ENCODE measurements around the gene METTL25. TPM values are rescaled to one million over a fixed set of nuclear protein-coding genes. Genes with fewer than 3 reads are reported as not detected.

The METTL25 gene
- total and polyA plus RNA-seq, 2 experiments from 2014 or later, result 7.6 to 14.3 TPM

- Histone ChIP-seq H3K27ac (ENCODE audit: low read depth) (no peak overlapping the region), H3K4me3 (no peak overlapping the region), H3K9me2 (ENCODE audit: insufficient read depth) (no peaks in the 10 kb centered on the region), H3K36me3 (ENCODE audit: insufficient read depth) (no peaks in the 10 kb centered on the region), H2AFZ (no peak overlapping the region), H3K79me2 (replicated peaks; ENCODE audit: insufficient read depth) (no peaks in the 10 kb centered on the region), H3K4me2 (no peak overlapping the region), H3F3A (replicated peaks; ENCODE audit: low read depth) (no peaks in the 10 kb centered on the region), H4K20me1 (replicated peaks; ENCODE audit: insufficient read depth) (no peaks in the 10 kb centered on the region), H3K27me3 (ENCODE audit: insufficient read depth) (no peaks in the 10 kb centered on the region), H3K4me1 (ENCODE audit: insufficient read depth) (0 out of 2 replicates have a peak, but pooled peaks cover 3% of the 10 kb centered on the region)
- DNase-seq (ENCODE audit: low spot score), result no peak
- H3K9me3 Mint-ChIP-seq, result no peaks in the 10 kb centered on the region
- TF ChIP-seq ZNF114 (CRISPR knock-in tag; IDR thresholded peaks at IDR 0.05), result no peak
- TF ChIP-seq, protein P1, sequence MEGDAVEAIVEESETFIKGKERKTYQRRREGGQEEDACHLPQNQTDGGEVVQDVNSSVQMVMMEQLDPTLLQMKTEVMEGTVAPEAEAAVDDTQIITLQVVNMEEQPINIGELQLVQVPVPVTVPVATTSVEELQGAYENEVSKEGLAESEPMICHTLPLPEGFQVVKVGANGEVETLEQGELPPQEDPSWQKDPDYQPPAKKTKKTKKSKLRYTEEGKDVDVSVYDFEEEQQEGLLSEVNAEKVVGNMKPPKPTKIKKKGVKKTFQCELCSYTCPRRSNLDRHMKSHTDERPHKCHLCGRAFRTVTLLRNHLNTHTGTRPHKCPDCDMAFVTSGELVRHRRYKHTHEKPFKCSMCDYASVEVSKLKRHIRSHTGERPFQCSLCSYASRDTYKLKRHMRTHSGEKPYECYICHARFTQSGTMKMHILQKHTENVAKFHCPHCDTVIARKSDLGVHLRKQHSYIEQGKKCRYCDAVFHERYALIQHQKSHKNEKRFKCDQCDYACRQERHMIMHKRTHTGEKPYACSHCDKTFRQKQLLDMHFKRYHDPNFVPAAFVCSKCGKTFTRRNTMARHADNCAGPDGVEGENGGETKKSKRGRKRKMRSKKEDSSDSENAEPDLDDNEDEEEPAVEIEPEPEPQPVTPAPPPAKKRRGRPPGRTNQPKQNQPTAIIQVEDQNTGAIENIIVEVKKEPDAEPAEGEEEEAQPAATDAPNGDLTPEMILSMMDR (conservative IDR thresholded peaks at IDR 0.05; ENCODE audit: low read depth in 2 of 2), result 0 out of 4 replicates have a peak, but pooled peaks of 1 of the 2 experiments have one; percentile 3
- TF ChIP-seq NANOG (IDR thresholded peaks at IDR 0.05; ENCODE audit: borderline replicate concordance), result no peak
- TF ChIP-seq STAT1 (IDR thresholded peaks at IDR 0.05; ENCODE audit: unreplicated experiment), result no peak
- TF ChIP-seq POLR2AphosphoS5 (IDR thresholded peaks at IDR 0.05; ENCODE audit: low read depth), result no peak
- TF ChIP-seq, protein P2, sequence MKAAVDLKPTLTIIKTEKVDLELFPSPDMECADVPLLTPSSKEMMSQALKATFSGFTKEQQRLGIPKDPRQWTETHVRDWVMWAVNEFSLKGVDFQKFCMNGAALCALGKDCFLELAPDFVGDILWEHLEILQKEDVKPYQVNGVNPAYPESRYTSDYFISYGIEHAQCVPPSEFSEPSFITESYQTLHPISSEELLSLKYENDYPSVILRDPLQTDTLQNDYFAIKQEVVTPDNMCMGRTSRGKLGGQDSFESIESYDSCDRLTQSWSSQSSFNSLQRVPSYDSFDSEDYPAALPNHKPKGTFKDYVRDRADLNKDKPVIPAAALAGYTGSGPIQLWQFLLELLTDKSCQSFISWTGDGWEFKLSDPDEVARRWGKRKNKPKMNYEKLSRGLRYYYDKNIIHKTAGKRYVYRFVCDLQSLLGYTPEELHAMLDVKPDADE (IDR thresholded peaks at IDR 0.05), result no peak
- ATAC-seq, result peak; percentile 76
- H3K4me1 Mint-ChIP-seq, result no peaks in the 10 kb centered on the region
- no peak overlapping the region for H3K4me3 Mint-ChIP-seq
- H3K36me3 Mint-ChIP-seq (ENCODE audit: low read depth), result no peaks in the 10 kb centered on the region
- H3K27ac Mint-ChIP-seq, result no peak overlapping the region
- H3K27me3 Mint-ChIP-seq (ENCODE audit: insufficient read depth, low read depth, poor library complexity), result no peaks in the 10 kb centered on the region
Measured at GRCh38 chr12:82473111-82473754, 114.9 kb downstream of the METTL25 start.

DNA sequence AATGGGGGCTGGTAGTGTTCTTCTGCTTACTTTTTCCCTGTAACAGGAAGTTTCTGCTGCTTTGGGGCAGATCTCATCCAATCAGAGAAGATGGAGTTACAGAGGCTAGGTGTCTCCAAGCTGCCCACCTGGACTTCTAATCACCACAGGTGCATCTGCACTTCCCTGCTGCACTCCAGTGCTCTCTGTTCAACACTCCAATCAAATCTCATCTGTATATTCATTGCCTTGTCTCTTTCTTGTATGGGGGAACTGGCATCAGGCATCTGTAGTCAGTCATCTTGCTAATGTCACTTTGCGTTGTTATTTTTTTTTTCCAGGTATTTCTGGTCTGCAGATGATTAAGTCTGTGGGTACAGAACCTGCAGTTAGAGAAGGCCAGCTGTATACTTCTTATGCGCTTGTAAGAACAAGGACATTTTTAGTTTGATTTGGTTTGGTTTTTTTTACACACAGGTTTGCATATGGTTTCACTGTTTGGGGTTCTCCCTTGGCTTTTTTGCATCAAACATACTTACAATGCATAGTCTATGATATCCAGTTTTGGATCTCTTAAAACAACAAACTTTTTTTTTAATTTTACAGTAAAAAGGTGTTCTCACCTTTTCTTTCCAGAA lies 116.0 kb downstream of the METTL25 start:
- H3K27ac ChIP-seq (ENCODE audit: low read depth), result no peak overlapping the region
- no peak overlapping the region for H3K4me3 Mint-ChIP-seq
- no peak overlapping the region for H3K27ac Mint-ChIP-seq
- ATAC-seq, result no peak
- no peaks in the 10 kb centered on the region for H3F3A ChIP-seq (replicated peaks; ENCODE audit: low read depth)
- H4K20me1 ChIP-seq (replicated peaks; ENCODE audit: insufficient read depth), result no peaks in the 10 kb centered on the region
- H3K4me2 ChIP-seq, result no peak overlapping the region
- no peak for DNase-seq (ENCODE audit: low spot score)
- peaks cover 8% of the 10 kb centered on the region; the same call in 1 of the 2 replicates for H3K4me1 ChIP-seq (ENCODE audit: insufficient read depth)
- no peaks in the 10 kb centered on the region for H3K27me3 Mint-ChIP-seq (ENCODE audit: insufficient read depth, low read depth, poor library complexity)
- H3K4me3 ChIP-seq, result no peak overlapping the region
- no peaks in the 10 kb centered on the region for H3K9me3 Mint-ChIP-seq
- H3K4me1 Mint-ChIP-seq, result peaks cover 2% of the 10 kb centered on the region; the same call in 2 of the 3 replicates
- H3K79me2 ChIP-seq (replicated peaks; ENCODE audit: insufficient read depth), result no peaks in the 10 kb centered on the region
- no peaks in the 10 kb centered on the region for H3K27me3 ChIP-seq (ENCODE audit: insufficient read depth)
- H3K36me3 Mint-ChIP-seq (ENCODE audit: low read depth), result no peaks in the 10 kb centered on the region
- no peak overlapping the region for H2AFZ ChIP-seq
- no peaks in the 10 kb centered on the region for H3K36me3 ChIP-seq (ENCODE audit: insufficient read depth)
- H3K9me2 ChIP-seq (ENCODE audit: insufficient read depth), result no peaks in the 10 kb centered on the region
- TF ChIP-seq JUNB (IDR thresholded peaks at IDR 0.05; ENCODE audit: unreplicated experiment) (no peak), EZH2phosphoT487 (IDR thresholded peaks at IDR 0.05; ENCODE audit: unreplicated experiment) (no peak), REST (IDR thresholded peaks at IDR 0.05; ENCODE audit: unreplicated experiment) (no peak), CREB1 (CRISPR knock-in tag; IDR thresholded peaks at IDR 0.05; ENCODE audit: low read depth) (no peak), EZH2 (IDR thresholded peaks at IDR 0.05; ENCODE audit: low read depth, unreplicated experiment) (no peak), ZNF114 (CRISPR knock-in tag; IDR thresholded peaks at IDR 0.05) (no peak), ZNF331 (CRISPR knock-in tag; IDR thresholded peaks at IDR 0.05; ENCODE audit: low read depth) (no peak), POLR2AphosphoS5 (IDR thresholded peaks at IDR 0.05; ENCODE audit: low read depth) (no peak)
- TF ChIP-seq, protein P1 (conservative IDR thresholded peaks at IDR 0.05; ENCODE audit: low read depth in 2 of 2), result no peak
